GM21526 (cell line): ENCODE results near the gene TRIM34.
"Not testable (repeated sequence)": the region's sequence is repeated elsewhere in the genome, so short reads cannot be mapped to it uniquely, and the experiment has no call there.

Experiments used
- ATAC-seq: cut with Tn5 transposase; IDR thresholded peaks from one replicate; pipeline ENCODE4 v1.9.1; 2021; ENCODE audit warnings: moderate library complexity; ENCODE audit not compliant: unreplicated experiment, low FRiP score

TRIM34 gene

GRCh38 chr11:5624489-5625279 lies at the start of gene TRIM34:
Gene TRIM34, plus strand, starts transcription at chr11:5625001. Its CDS starts 7,331 bp downstream, at chr11:5632332.
- ATAC-seq: peak; percentile 97

- no peak for ATAC-seq
Observed at GRCh38 chr11:5575152-5575551, 49.6 kb upstream of the TRIM34 start.

- no peak for ATAC-seq
Observed at GRCh38 chr11:5577101-5577500, 47.7 kb upstream of the TRIM34 start.

- ATAC-seq: no peak
Observed at GRCh38 chr11:5580577-5580976, 44.2 kb upstream of the TRIM34 start, which contains the start of gene OR52B6. Gene OR52B6, plus strand, starts transcription at chr11:5580877. Its CDS starts 0 bp downstream, at chr11:5580877.

GRCh38 chr11:5581014-5581413 lies 43.8 kb upstream of the TRIM34 start:
- no peak for ATAC-seq

GRCh38 chr11:5584458-5584857 lies 40.3 kb upstream of the TRIM34 start:
- ATAC-seq: not testable (repeated sequence)

GRCh38 chr11:5589906-5590305 lies 34.9 kb upstream of the TRIM34 start:
- not testable (repeated sequence) for ATAC-seq

GRCh38 chr11:5591613-5592012 lies 33.2 kb upstream of the TRIM34 start:
- no peak for ATAC-seq

GRCh38 chr11:5592615-5593014 lies 32.2 kb upstream of the TRIM34 start:
- no peak for ATAC-seq

GRCh38 chr11:5593146-5593545 lies 31.7 kb upstream of the TRIM34 start:
- ATAC-seq: no peak

- no peak for ATAC-seq
Observed at GRCh38 chr11:5596607-5597201, 28.1 kb upstream of the TRIM34 start, which contains the start of gene TRIM6. Gene TRIM6, plus strand, starts transcription at chr11:5596637. Its CDS starts 261 bp downstream, at chr11:5596898.

GRCh38 chr11:5597953-5598352 lies 26.8 kb upstream of the TRIM34 start:
- no peak for ATAC-seq

GRCh38 chr11:5600374-5600851 lies 24.4 kb upstream of the TRIM34 start:
- ATAC-seq: peak; percentile 92

- ATAC-seq: not testable (repeated sequence)
Observed at GRCh38 chr11:5602791-5603190, 22.0 kb upstream of the TRIM34 start.

- ATAC-seq: no peak
Observed at GRCh38 chr11:5603326-5603725, 21.5 kb upstream of the TRIM34 start.

- ATAC-seq: no peak
Observed at GRCh38 chr11:5604896-5605295, 19.9 kb upstream of the TRIM34 start.

- no peak for ATAC-seq
Observed at GRCh38 chr11:5605849-5606248, 19.0 kb upstream of the TRIM34 start.

GRCh38 chr11:5608808-5609207 lies 16.0 kb upstream of the TRIM34 start:
- no peak for ATAC-seq

- no peak for ATAC-seq
Observed at GRCh38 chr11:5610446-5610845, 14.4 kb upstream of the TRIM34 start.

GRCh38 chr11:5611627-5612026 lies 13.2 kb upstream of the TRIM34 start:
- ATAC-seq: no peak

GRCh38 chr11:5618807-5619206 lies 6.0 kb upstream of the TRIM34 start:
- ATAC-seq: no peak
